Stimulated activated naive CD8-positive, alpha-beta T cell treated with anti-CD3 and anti-CD28 coated beads, Interleukin-15, Interleukin-2, amounts not matched to agents 100 U/mL and 50 U/mL, for 24 hours (primary cell): Measurements from ENCODE around the gene MS4A13.
"Not testable (repeated sequence)": the region's sequence is repeated elsewhere in the genome, so short reads cannot be mapped to it uniquely, and the experiment has no call there.

Experiments
- ATAC-seq: fragments of 150-1000 bp; cut with Tn5 transposase; one replicate; pipeline ENCODE4 v1.10.0; 2021
- DNase-seq: peaks from one replicate; pipeline ENCODE4 v3.0.0; 2021

The MS4A13 gene, protein sequence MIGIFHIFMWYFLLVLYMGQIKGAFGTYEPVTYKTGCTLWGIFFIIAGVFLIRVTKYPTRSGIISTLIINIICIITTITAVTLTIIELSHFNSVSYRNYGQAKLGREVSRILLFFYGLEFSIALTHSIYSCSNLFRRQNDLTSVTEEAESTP

GRCh38 chr11:60515144-60515855 is at the start of gene MS4A13:
TSS of gene MS4A13 (plus strand) at chr11:60515392. CDS start at chr11:60518084, 2,692 bp downstream.
- ATAC-seq (no peak), DNase-seq (no peak)

DNA sequence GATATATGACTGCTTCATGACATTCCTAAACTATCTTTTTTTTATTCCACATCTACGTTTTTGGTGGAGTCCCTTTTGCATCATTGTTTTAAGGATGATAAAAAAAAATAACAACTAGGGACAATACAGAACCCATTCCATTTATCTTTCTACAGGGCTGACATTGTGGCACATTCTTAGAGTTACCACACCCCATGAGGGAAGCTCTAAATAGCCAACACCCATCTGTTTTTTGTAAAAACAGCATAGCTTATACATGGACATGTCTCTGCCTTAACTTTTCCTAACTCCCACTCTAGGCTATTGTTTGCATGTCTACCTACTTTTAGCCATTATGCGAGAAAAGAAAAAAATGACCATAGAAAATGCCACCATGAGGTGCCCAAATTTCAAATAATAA is 46.4 kb upstream of the MS4A13 start:
- ATAC-seq (no peak), DNase-seq (no peak)

- no peak for DNase-seq
- ATAC-seq = no peak
Measured at GRCh38 chr11:60469723-60470122, 45.5 kb upstream of the MS4A13 start.

- ATAC-seq = peak; percentile 40
- DNase-seq = no peak
Measured at GRCh38 chr11:60477035-60477445, 38.2 kb upstream of the MS4A13 start.

DNA sequence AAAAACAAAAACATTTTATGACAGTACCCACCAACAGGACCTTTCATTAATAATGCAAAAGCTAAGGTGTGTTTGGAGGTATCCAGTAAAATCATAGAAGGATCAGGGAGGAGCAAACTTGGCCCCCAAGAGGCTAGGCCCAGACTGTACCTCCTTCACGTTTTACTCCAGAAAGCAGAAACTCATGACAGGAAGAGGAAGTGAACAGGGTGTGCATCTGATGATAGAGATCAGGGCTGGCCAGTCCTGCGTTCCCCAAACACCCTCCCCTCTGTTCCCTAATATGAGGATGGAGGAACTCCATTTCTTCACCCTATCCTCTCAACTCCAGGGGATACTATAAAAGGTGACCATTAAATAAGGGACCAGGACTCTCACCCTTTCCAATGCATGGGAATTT is 32.8 kb upstream of the MS4A13 start:
- no peak for ATAC-seq

DNA sequence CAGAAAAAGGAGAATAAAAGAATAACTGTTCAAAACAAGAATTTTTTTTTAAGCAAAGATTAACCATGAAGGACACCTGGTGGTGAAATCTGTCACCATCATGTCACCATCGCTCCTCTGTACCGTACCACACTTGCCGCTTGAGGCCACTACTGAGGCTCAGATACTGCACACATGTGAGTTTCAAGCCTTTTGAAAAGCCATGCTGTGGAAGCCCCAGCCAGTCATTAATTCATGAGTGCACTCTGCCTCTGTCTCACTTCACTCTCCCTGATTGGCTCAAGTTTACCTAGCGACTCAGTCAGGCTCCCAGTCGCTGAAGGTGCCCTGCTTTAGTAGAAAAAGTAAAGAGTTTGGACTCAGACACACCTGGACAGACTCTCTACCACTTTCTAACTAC is 29.2 kb upstream of the MS4A13 start:
- ATAC-seq (peak; percentile 66), DNase-seq (no peak)

More for the DNA sequence above, 32.8 kb upstream of the MS4A13 start:
- DNase-seq = no peak

GRCh38 chr11:60492488-60493009 is 22.6 kb upstream of the MS4A13 start, which contains the start of gene MS4A12:
TSS of gene MS4A12 (plus strand) at chr11:60492778. CDS start at chr11:60497319, 4,541 bp downstream.
- ATAC-seq (no peak), DNase-seq (no peak)

DNA sequence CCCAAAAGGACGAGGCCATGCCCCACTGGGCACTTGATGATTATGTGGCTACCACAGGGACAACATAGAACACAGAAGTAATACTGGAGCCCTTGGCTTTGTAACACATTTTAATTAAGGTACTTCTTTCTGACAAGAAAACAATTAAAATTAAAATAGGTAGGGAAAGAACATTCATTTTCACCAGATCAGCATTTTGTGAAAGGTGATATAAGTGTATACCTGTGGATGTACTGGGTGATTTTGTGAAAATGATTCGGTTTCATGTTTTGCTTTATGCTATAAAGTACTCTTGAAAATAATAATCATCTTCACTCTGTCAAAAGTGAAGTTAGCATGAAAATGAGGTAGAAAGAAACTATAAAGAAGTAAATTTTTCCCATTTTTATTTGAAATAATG is 21.7 kb upstream of the MS4A13 start:
- ATAC-seq (no peak), DNase-seq (no peak)

DNA sequence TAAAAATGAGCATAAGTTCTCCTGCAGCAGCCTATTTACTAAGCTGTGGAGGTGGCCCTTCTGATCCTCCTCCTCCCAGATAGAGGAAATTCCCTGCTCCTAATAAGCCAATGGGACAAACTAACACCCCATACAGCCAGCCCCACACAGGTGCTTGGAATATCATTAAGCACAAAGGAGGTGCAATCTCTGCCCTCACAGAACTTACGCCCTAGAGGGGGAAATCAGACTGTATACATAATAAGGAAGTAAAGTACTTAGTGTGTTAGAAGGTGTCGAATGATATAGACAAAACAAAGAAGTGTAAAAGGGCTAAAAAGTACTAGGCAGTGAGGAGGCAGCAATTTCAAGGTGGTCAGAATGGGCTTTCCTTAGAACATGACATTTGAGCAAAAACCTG is 16.8 kb upstream of the MS4A13 start:
- DNase-seq (no peak), ATAC-seq (no peak)

DNA sequence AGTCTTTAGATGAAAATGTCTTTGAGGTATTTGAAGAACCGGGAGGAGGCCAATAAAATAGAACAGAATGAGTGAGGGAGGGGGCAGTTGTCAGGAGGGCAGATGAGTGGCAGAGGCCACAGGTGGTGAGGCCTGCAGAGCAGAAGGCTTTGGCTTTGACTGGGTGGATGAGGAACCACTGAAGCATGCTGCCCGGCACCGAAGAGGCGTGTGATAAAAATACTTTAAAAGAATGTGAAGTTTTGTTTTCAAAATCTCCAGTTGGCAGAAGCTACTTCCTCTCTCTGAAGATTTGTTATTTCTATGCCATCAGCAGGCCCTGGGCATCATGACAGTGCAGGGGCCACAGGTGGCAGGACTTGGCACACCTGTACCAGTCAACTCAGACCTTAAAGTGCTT is 16.3 kb upstream of the MS4A13 start:
- peak; percentile 89 for ATAC-seq
- DNase-seq = no peak

DNA sequence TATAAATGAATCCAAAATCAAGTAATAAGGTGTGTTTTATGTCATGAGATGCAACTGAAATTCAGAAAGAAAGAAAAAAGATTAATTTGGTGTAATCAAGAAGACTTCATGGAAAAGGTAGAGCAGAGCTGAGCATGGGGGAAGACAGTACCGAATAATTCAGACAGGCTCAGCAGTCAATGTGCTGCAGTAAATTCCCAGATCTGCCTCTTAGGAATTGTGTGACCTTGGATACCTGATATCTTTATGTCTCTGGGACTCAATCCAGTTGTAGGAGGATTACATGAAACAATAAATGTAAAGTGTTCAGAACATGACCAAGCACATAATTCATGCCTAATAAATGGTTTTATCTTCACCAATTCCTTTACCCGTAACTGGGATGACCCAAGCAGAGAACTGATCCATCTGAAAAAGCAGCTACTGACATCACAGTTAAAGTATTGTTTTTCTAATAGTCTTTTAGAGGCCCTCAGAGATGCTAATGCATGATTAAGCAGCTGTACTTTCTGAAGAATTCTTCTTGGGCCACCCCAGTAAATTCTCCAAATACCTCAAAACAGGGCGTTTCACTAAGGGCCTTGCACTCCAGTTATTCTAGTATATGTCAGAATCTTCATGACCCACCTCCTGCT is 14.8 kb upstream of the MS4A13 start:
- ATAC-seq (no peak), DNase-seq (no peak)

DNA sequence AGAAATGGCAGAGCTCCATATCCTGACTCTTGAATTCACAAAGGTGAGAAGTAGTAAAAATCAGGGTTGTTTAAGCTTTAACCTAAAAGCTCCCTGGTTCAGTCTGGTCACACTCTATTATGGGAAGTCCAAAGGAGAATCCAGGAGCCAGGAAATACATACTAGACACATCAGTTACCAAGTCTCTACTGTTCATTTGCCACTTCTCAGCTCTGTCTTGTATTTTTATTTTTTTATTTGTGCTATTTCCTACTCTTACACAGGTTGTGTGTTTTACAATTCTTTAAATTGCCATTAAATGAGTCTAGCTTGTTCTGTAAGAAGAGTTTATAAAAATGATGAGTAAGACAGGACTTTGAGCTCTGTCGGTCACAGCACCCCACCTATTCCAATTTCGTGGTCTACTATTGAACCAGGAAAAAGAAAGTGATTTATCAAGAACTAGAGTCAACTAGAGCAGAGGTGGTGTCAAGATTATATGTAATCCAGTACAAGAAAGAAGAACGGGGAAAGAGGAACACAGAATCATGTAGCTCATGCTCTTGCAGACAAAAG is 12.9 kb upstream of the MS4A13 start:
- ATAC-seq (no peak), DNase-seq (no peak)

DNA sequence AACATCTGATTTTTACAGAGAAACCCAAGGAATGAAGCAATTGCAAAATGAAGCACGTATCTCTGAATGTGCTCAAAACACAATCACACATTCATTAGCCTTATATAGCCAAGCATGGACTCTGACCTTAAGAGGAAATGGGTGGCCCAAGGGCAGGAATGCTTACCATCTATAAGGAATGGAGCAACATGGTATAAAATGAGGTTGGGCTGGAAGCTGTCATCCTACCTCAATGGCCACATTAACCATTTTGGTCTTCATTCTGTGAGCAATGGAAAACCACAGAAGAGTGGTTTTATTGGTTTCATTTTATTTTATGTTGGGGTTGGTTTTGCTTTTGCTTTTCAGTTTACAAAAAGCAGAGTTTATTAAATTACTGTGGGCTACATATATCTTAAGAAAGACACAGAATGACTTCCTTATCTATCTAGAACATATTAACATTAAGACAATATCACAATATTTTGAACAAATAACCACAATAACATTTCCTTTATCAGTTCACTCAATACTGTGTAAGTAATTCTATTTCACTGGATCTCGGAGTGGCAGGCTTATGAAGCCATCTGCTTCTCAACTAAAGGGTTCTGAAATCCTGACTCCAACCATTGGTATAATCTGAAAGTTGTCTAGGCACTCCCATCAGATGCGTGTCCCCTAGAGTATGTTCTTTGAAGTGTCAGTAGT is 10.8 kb upstream of the MS4A13 start:
- DNase-seq = peak; percentile 7
- peak; percentile 69 for ATAC-seq

GRCh38 chr11:60509609-60510008 is 5.6 kb upstream of the MS4A13 start:
- not testable (repeated sequence) for DNase-seq, ATAC-seq

- not testable (repeated sequence) for DNase-seq, ATAC-seq
Measured at GRCh38 chr11:60510209-60510608, 5.0 kb upstream of the MS4A13 start.

DNA sequence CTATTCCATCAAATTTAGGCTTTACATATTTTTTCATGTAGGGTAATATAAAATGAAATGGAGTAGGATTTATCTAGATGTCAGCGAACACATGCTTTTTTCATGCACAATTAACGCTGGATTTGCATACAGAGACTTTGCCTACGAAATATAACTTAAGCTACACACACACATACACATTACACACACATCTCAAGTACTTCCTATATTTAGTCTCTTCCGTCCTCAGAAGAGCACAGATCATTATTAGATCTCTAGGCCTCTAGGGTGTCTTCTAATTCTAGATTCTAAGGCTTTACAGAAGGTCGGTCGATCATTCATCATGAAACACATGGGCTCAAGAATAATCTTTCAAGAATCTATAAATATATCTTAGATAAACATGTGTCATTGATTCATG is 3.8 kb upstream of the MS4A13 start:
- DNase-seq = no peak
- no peak for ATAC-seq

GRCh38 chr11:60512651-60513225 is 2.5 kb upstream of the MS4A13 start:
- no peak for DNase-seq
- no peak for ATAC-seq

DNA sequence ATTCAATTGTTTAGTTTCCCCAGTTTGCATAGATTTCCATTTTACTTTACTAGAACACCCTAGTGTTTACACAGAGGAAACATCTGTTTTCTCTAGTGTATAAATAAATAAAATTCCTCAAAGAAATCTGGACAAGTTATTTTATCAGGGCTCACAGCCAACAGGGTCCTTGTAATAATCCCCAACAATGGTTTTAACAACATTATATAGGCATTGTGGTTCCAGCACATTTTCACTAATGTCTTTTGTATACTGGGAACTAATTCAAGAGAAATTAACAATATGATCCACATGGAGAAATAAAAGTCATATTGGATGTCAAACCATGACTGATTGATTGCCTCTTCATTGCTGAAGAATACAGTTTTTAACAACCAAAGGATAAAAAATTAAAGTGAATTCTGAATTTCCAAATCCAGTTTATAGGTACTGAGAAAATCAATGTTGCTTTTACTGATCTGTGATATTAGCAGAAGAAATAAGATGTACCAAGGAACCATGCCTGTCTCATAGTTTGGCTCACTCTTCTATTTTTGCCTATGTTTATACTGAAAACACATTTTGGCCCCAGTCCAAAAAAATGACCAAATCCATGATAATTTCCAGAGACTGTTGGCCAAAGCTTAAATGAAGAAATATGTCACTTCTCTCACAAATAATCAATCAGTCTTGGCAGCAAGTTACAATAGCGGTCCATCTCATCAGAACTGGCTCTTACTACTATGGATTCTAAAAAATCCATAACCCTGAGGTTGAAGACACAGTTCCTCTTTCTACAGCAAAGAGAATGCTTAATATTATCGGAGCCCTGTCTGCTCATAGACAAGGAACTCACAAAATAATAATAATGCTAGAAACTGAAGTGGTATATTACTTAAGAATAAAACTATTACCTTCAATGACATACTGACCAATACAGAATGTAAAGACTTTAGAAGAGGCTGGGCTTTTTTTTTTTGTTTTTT is 1.4 kb upstream of the MS4A13 start:
- no peak for ATAC-seq
- DNase-seq = no peak

GRCh38 chr11:60528465-60528864 is 13.3 kb downstream of the MS4A13 start:
- ATAC-seq (no peak), DNase-seq (no peak)

GRCh38 chr11:60528934-60529333 is 13.7 kb downstream of the MS4A13 start:
- no peak for ATAC-seq
- DNase-seq = no peak
